Cerebellar nuclear complex (tissue), 1 donor: Measurements from ENCODE around the gene FECH.
A peak's percentile ranks its signal among the peaks of the same experiment; 100 is the strongest.
"Not testable (repeated sequence)": the region's sequence is repeated elsewhere in the genome, so short reads cannot be mapped to it uniquely, and the experiment has no call there.

Source experiments
- DNase-seq, 2 experiments: peaks; one replicate each; lab custom pipeline; 2025; lab: John Stamatoyannopoulos, UW

FECH gene

DNA sequence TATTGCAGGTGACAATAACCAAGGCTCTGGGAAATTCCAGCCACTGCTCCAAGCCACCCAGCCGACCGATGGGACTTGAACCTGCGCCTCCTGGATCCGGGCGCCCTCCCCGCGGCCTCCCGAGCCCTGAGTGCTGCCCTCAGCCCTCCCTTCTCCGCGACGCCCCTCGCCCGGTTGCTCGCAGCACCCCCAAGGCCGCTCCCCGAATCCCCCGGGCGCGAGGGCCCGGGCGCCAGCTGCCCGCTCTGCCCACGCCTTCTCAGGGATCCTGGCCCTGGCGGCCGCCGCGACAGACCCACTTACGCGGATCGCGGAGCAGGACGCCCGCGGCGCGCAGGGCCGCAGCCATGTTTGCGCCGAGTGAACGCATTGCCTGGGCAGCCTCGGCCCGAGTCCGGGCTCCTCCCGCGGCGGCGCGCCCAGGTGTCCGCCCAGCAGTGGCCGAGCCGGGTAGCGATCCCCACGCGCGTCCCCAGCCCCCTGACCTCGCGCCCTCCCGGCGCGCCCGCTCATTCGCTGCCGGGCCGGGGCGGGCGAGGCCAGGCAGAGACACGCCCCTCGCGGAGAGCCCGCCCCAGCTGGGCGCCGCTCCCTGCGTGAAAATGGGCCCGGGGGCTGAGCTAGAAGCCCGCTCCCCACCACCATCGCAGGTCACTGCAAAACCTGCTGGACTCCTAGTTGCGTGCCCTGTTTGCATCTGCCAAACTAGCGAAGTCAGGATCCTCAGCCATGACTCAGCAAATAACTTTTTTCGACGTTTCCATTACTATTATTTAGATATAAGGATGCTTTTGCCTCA, at the start of gene FECH:
Gene FECH (minus strand): TSS at position 452 of the 799 bp plus-strand sequence. CDS start 82 bp downstream, at position 370.
- DNase-seq = peak in 1 of 2 experiments; percentile 25

- no peak for DNase-seq
Measured at GRCh38 chr18:57635003-57635822, 48.7 kb upstream of the FECH start.

- no peak for DNase-seq
Measured at GRCh38 chr18:57631697-57632096, 45.2 kb upstream of the FECH start.

DNA sequence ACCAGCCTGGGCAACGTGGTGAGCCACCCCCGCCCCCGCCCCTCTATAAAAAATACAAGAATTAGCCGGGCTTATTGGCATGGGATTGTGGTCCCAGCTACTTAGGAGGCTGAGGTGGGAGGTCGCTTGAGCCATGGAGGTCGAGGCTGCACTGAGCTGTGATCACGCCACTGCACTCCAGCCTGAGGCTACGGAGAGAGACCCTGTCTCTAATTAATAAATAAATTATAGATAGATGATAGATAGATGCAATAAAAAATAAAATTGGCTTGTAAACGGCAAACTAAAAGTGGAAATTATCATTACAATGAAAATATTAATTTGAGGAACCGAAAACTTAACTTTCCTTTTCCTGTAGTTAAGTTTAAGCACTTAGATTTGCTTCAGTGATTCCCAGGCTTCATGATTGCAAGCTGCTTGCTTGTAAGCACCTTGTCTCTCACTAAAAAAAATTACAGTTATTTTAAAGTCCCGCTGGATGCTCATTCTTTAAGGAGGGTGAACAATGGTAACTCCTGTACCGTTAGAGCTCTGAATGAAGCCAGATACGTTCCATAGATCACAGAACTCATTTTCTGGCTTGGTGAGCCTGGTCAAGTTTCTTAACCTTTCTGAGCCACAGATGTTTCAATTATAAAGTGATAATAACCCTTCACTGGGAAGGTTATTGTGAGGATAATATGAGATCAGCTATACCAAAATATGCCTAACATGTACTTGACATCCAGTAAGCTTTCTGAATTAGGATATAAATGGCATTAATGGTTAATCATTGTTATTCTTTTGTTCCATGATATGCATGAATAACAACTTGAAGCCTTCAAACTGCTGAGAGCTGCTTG, 44.5 kb upstream of the FECH start:
- DNase-seq = no peak

DNA sequence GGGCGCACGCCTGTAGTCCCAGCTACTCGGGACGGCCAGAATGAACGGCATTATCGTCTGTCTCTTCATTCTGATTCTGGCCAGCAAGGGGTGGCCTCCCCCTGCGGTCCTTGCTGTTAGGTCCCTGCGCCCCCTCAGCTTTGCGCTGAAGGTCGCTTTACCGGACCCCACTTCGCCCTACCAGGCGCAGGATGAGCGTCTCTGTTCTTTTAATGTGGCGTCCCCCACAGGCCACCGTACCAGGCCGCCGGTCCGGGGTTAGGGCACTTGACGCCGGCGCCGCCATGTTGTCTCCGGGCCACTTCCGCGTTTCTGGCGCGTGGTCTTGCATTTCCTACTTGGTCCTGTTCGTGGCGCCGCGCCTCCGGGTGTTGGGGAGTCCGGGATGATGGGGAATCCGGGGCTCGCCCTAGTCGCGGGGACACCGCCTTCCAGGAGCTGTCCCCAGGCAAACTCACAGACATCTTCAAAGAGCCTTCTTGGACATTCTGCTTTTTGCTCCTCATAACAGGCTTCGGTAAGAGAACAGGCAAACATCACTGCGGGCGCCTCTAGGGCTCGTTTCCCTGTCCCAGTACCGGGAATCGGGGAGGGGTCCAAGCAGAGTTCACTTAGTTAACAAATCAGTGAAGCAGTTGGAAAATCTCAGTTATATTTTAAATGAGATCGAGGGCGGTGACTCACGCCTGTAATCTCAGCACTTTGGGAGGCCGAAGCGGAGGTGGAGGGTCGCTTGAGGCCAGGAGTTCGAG, 43.7 kb upstream of the FECH start:
- DNase-seq = peak; percentile 8 to 83

- DNase-seq = no peak
Measured at GRCh38 chr18:57629422-57629821, 42.9 kb upstream of the FECH start.

DNA sequence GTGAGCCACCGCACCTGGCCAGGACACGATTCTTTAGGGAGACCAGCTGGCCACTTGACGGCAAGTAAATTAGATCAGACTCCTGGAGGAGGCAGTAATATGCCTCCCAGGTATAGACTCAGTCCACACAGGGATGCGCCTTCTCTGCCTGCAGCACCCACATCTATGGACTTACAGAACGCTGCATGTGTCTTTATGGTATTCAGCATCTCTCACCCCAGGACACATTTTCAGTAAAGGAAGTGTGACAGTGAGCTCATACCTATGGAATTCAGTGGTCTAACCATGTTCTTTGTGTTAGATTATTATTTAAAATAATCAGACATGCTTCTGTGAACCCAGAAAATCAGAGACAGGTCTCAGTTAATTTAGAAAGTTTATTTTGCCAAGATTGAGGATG, 41.0 kb upstream of the FECH start:
- DNase-seq = no peak

DNA sequence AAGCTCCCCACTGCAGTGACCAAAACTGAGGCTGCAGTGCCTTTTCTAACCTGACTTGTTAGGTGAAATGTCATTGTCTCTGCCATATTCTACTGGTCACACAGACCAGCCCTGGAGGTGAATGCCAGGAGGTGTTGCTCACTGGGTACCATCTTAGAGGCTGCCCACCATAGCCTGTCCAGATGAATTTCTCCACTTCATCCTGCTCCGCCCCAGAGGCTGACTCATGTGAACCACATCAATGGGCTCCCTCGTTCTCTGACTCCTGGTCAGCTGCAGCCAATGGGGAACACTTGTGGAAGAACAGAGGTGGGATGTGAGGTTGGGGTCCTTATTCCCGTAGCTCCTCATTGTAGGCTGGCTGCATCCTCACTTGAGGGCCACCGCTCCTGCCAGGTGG, 38.5 kb upstream of the FECH start:
- no peak for DNase-seq

DNA sequence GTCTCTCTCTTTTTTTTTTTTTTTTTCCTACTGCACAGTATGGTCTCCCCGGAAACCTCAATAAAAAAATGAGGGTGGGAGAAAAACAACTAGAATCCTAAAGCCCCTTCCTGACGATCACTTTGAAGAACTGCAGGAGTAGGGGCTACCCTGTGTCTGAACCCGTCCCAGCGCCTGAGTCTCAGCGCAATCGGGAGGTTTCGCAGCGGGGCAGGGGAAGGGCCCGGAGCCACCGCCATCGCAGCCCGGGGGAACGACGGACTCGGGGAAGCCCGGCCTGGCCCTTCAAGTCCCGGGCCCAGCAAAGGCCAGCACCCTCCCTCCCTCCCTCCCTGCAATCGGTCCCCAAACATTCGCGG, 34.7 kb upstream of the FECH start:
- no peak for DNase-seq

GRCh38 chr18:57619876-57620275, 33.4 kb upstream of the FECH start:
- no peak for DNase-seq

GRCh38 chr18:57618910-57619309, 32.4 kb upstream of the FECH start:
- no peak for DNase-seq

- DNase-seq = no peak
Measured at GRCh38 chr18:57603871-57604270, 17.4 kb upstream of the FECH start.

DNA sequence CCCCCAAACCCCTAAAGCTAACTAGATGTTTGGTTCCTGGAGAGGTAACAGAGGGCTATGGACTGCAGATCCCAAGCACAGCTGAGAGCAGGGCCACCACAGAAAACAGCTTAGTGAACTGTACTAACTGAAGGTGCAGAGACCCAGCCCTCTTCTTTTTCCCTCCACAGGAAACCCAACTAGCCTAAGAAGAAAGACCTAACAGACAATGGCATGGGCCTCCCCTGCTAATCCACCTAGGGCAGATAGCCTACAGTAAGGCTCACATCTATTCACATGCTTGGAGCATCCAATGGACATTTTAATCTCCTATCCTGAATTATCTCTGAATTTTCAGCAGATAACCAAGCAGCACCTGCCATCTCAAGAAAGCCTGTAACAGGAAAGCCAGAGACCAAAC, 8.8 kb upstream of the FECH start:
- DNase-seq = no peak

- not testable (repeated sequence) for DNase-seq
Measured at GRCh38 chr18:57592716-57593115, 6.2 kb upstream of the FECH start.

- DNase-seq = no peak
Measured at GRCh38 chr18:57589161-57589560, 2.7 kb upstream of the FECH start.

GRCh38 chr18:57587098-57587661, 678 bp upstream of the FECH start:
- DNase-seq = no peak

GRCh38 chr18:57585855-57586250, 649 bp downstream of the FECH start:
- DNase-seq = no peak

DNA sequence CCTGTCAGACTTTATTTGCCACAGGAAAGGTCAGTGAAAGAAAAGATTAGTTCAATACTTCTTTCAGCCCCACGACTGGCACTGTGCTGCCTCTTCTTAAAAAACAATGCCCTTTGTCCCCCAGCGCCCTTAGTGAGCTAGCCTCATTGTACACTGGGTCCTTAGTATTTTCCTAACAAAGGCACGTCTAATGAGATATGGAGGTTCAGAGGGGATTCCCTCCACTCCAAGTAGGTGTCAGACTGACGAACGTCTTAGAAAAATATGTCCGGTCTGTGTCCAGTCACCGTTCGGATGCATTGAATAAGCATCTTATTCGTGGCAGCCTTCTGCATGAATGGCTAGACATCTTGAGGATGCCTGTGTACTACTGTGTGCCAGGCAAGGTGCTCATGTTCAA, 1.1 kb downstream of the FECH start:
- no peak for DNase-seq

GRCh38 chr18:57584444-57584843, 2.1 kb downstream of the FECH start:
- DNase-seq = no peak

- no peak for DNase-seq
Measured at GRCh38 chr18:57583297-57583835, 3.1 kb downstream of the FECH start.
